Transverse colon (tissue), 4 donors: ENCODE data around the gene SLIT3.

Experiments used
- EP300 ChIP-seq: sonication (generic); formaldehyde crosslinking; IDR thresholded peaks from one replicate; pipeline ENCODE4 v1.6.1; 2017; ENCODE audit warnings: antibody characterized with exemption, low read depth
- POLR2A ChIP-seq: fragments of 450-650 bp; IDR thresholded peaks from one replicate; pipeline ENCODE4 v1.6.1; 2016; ENCODE audit warnings: antibody characterized with exemption, mild to moderate bottlenecking, moderate library complexity
- POLR2AphosphoS5 ChIP-seq, 3 donors: sonication (generic); formaldehyde crosslinking; IDR thresholded peaks; one replicate each; pipeline ENCODE4 v1.6.1; 2016; ENCODE audit warnings: antibody characterized with exemption in 3 of 3
- TF ChIP-seq, protein P1 (sequence below), 5 experiments: fragments of 200-600 bp in 3 of 5; fragments of 450-650 bp in 2 of 5; sonication (generic) in 3 of 5; IDR thresholded peaks; 1 replicate in 2 of 5; 2 replicates in 3 of 5; pipeline ENCODE4 v1.5.1; 2016 to 2017; ENCODE audit warnings: antibody characterized with exemption in 5 of 5, inconsistent platforms in 3 of 5, mild to moderate bottlenecking in 2 of 5, moderate library complexity in 1 of 5

DNA sequence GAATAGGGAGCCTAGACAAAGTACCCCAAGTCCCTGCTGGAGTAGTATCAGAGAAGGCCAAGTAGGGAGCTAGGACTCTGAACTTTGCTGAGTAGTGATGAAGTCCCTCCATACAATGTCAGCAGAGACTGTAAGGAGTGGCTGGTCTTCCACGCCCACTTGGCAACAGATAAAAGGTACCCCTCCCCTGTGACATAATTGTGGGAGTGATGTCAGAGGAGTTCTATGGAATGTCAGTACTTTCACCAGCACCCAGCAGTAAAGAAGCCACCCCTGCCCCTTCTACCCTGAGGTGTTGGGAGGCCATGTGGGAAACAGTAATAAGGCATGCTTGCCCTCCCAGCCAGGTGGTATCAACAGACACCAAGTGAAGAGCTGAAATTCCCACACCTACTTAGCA is 143.9 kb downstream of the SLIT3 start:
- TF ChIP-seq, protein P1, sequence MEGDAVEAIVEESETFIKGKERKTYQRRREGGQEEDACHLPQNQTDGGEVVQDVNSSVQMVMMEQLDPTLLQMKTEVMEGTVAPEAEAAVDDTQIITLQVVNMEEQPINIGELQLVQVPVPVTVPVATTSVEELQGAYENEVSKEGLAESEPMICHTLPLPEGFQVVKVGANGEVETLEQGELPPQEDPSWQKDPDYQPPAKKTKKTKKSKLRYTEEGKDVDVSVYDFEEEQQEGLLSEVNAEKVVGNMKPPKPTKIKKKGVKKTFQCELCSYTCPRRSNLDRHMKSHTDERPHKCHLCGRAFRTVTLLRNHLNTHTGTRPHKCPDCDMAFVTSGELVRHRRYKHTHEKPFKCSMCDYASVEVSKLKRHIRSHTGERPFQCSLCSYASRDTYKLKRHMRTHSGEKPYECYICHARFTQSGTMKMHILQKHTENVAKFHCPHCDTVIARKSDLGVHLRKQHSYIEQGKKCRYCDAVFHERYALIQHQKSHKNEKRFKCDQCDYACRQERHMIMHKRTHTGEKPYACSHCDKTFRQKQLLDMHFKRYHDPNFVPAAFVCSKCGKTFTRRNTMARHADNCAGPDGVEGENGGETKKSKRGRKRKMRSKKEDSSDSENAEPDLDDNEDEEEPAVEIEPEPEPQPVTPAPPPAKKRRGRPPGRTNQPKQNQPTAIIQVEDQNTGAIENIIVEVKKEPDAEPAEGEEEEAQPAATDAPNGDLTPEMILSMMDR (IDR thresholded peaks at IDR 0.05), result no peak
- no peak for TF ChIP-seq POLR2A
- no peak for TF ChIP-seq POLR2AphosphoS5 (IDR thresholded peaks at IDR 0.05)
- no peak for TF ChIP-seq EP300
